HepG2 (cell line): ENCODE data around the gene USP2. TPM values are rescaled to one million over a fixed set of nuclear protein-coding genes. Genes with fewer than 3 reads are reported as not detected.

Source experiments
- EP300 ChIP-seq, 3 experiments: sonication (generic) in 1 of 3; formaldehyde crosslinking in 1 of 3; IDR thresholded peaks; 2 replicates each; pipeline versions ENCODE4 v1.5.1 to v1.6.1; 2011 to 2020; ENCODE audit warnings: low read depth in 2 of 3, low read length in 2 of 3, borderline replicate concordance in 1 of 3, improper control_type of control experiment in 1 of 3, mild to moderate bottlenecking in 1 of 3, missing genetic modification reagents in 1 of 3, moderate library complexity in 1 of 3
- HDAC1 ChIP-seq: sonication (generic); formaldehyde crosslinking; IDR thresholded peaks from 2 replicates; pipeline ENCODE4 v1.5.1; 2020; ENCODE audit warnings: mild to moderate bottlenecking, missing genetic modification reagents
- HES4 ChIP-seq: sonication (generic); formaldehyde crosslinking; IDR thresholded peaks from 2 replicates; pipeline ENCODE4 v1.9.0; 2021; ENCODE audit warnings: mild to moderate bottlenecking, missing genetic modification reagents, borderline replicate concordance
- MIER2 ChIP-seq: IDR thresholded peaks from 2 replicates; pipeline ENCODE4 v1.6.1; 2016; ENCODE audit warnings: missing biosample characterization, missing genetic modification reagents
- PITX1 ChIP-seq: sonication (generic); formaldehyde crosslinking; IDR thresholded peaks from 2 replicates; pipeline ENCODE4 v1.5.1; 2020; ENCODE audit warnings: mild to moderate bottlenecking, missing genetic modification reagents
- RFX5 ChIP-seq: IDR thresholded peaks from 2 replicates; pipeline ENCODE4 v1.6.1; 2011; ENCODE audit warnings: low read depth, low read length, improper control_type of control experiment
- SALL2 ChIP-seq: sonication (generic); formaldehyde crosslinking; IDR thresholded peaks from 2 replicates; pipeline ENCODE4 v1.8.1; 2023; ENCODE audit warnings: mild to moderate bottlenecking, missing genetic modification reagents, inconsistent platforms
- SOX6 ChIP-seq, 2 experiments: fragments of 450-650 bp in 1 of 2; sonication (generic) in 1 of 2; formaldehyde crosslinking in 1 of 2; IDR thresholded peaks; 2 replicates each; pipeline versions ENCODE4 v1.4.0 to v1.6.1; 2017 to 2020; ENCODE audit warnings: antibody characterized with exemption in 1 of 2, mild to moderate bottlenecking in 1 of 2, missing genetic modification reagents in 1 of 2
- ZBTB38 ChIP-seq: sonication (generic); formaldehyde crosslinking; IDR thresholded peaks from 2 replicates; pipeline ENCODE4 v1.5.1; 2020; ENCODE audit warnings: mild to moderate bottlenecking, missing genetic modification reagents
- ZNF207 ChIP-seq: fragments of 450-650 bp; IDR thresholded peaks from 2 replicates; pipeline ENCODE4 v1.6.1; 2016; ENCODE audit warnings: antibody characterized with exemption, borderline replicate concordance
- ZNF354B ChIP-seq: sonication (generic); formaldehyde crosslinking; IDR thresholded peaks from 2 replicates; pipeline ENCODE4 v1.8.0; 2022; ENCODE audit warnings: mild to moderate bottlenecking, missing genetic modification reagents
- ZNF839 ChIP-seq: sonication (generic); formaldehyde crosslinking; IDR thresholded peaks from 2 replicates; pipeline ENCODE4 v1.4.0; 2020; ENCODE audit warnings: missing genetic modification reagents, mild to moderate bottlenecking, borderline replicate concordance
- ZSCAN21 ChIP-seq: sonication (generic); formaldehyde crosslinking; IDR thresholded peaks from 2 replicates; pipeline ENCODE4 v1.8.0; 2022; ENCODE audit warnings: mild to moderate bottlenecking, missing genetic modification reagents, moderate library complexity, borderline replicate concordance
- polyA plus RNA-seq, 8 experiments: library from polyadenylated mRNA; depleted of rRNA in 3 of 8; stranded (reverse) in 7 of 8; unstranded in 1 of 8; fragments of >200 nt; fragmentation: Illumina TruSeq in 4 of 8; extraction: Trizol in 4 of 8; gene quantifications; 2 replicates each; pipeline versions ENCODE4 v1.2.1 to v1.2.3, GENCODE V29; 2011 to 2016; ENCODE audit warnings: low read depth in 4 of 8, missing spikeins in 1 of 8, mixed read lengths in 1 of 8; ENCODE audit not compliant: insufficient read depth in 1 of 8
- total RNA-seq, 5 experiments: library from RNA; depleted of rRNA; stranded (reverse); fragments of >200 nt; fragmentation: Illumina TruSeq; extraction: Trizol; gene quantifications; 2 replicates each; pipeline ENCODE4 v1.2.3, GENCODE V29; 2016; ENCODE audit warnings: low read depth in 1 of 5
- TF ChIP-seq, protein P1 (sequence below): sonication (generic); formaldehyde crosslinking; IDR thresholded peaks from 2 replicates; pipeline ENCODE4 v1.5.1; 2020; ENCODE audit warnings: mild to moderate bottlenecking, missing genetic modification reagents, borderline replicate concordance
- TF ChIP-seq, protein P2 (sequence below): sonication (generic); formaldehyde crosslinking; IDR thresholded peaks from 2 replicates; pipeline ENCODE4 v1.5.1; 2020; ENCODE audit warnings: mild to moderate bottlenecking, missing genetic modification reagents
- TF ChIP-seq, protein P3 (sequence below): sonication (generic); formaldehyde crosslinking; IDR thresholded peaks from 2 replicates; pipeline ENCODE4 v1.5.1; 2020; ENCODE audit warnings: mild to moderate bottlenecking, moderate library complexity, missing genetic modification reagents
- TF ChIP-seq, protein P4 (sequence below): sonication (generic); formaldehyde crosslinking; IDR thresholded peaks from 2 replicates; pipeline ENCODE4 v1.5.1; 2020; ENCODE audit warnings: mild to moderate bottlenecking, missing genetic modification reagents, moderate library complexity

Gene USP2
- total and polyA plus RNA-seq, 2 of the 13 experiments (the other 11 are each of a cell fraction or from before 2014, with no cell fraction given): 2.5 to 6.0 TPM

DNA sequence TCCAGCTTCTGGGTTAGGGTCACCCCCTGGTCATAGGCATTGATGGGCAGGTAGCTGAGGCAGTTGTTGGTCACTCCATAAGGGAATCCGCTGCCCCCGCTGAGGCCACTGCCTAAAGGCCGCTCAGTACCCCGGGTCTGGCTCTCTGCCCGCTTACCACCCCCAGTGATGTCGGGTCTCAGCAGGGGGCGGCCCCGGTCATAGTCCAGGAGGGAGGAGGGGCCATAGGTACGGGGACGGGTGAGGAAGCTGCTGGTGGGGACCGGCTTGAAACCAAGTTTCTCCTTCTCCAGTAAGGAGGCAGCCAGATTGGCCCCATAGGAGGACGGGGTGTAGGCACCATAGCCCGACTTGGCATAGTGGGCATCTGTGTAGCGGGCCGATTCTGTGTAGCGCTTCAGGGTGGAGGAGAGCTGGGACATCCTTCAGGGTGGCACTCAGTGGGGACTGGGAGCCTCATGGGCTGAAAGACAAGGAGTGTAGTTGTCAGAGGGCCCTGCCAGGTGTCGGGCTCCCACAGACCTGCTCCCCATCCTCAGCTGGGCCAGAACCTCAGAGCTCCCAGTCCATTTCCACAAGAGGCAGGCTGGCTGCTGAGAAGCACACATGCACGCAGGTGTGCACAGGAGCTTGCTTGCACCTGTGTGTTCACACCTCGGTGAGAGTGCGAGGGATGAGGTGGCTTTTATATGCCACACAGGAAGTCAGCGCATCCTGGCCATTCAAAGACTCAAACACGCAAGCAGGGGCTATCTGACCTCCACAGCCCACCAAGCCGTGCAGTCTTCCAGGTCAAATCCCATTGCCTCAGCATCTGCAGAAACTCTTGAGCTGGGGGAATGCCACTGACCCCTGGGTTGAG, 8.2 kb downstream of the USP2 start (continued):
- TF ChIP-seq, protein P1, sequence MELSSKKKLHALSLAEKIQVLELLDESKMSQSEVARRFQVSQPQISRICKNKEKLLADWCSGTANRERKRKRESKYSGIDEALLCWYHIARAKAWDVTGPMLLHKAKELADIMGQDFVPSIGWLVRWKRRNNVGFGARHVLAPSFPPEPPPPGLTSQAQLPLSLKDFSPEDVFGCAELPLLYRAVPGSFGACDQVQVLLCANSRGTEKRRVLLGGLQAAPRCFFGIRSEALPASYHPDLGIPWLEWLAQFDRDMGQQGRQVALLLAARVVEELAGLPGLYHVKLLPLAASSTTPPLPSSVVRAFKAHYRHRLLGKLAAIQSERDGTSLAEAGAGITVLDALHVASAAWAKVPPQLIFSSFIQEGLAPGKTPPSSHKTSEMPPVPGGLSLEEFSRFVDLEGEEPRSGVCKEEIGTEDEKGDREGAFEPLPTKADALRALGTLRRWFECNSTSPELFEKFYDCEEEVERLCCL (CRISPR knock-in tag): no peak
- TF ChIP-seq ZNF354B (no peak), ZBTB38 (CRISPR knock-in tag) (0 out of 2 replicates have a peak, but pooled peaks have one; percentile 21), ZSCAN21 (CRISPR knock-in tag) (no peak), SALL2 (no peak), EP300 (IDR thresholded peaks at IDR 0.05; ENCODE audit: low read depth in 2 of 2, low read length in 2 of 2) (0 out of 4 replicates have a peak, but pooled peaks of 1 of the 2 experiments have one; percentile 6), EP300 (CRISPR knock-in tag; IDR thresholded peaks at IDR 0.05; ENCODE audit: borderline replicate concordance) (no peak), ZNF839 (CRISPR knock-in tag) (no peak), HES4 (CRISPR knock-in tag) (no peak), RFX5 (no peak), HDAC1 (no peak), SOX6 (IDR thresholded peaks at IDR 0.05) (no peak), SOX6 (CRISPR knock-in tag; IDR thresholded peaks at IDR 0.05) (no peak), MIER2 (CRISPR knock-in tag) (no peak), ZNF207 (no peak), PITX1 (CRISPR knock-in tag) (peak; percentile 14; the same call in 1 of the 2 replicates)
- TF ChIP-seq, protein P2, sequence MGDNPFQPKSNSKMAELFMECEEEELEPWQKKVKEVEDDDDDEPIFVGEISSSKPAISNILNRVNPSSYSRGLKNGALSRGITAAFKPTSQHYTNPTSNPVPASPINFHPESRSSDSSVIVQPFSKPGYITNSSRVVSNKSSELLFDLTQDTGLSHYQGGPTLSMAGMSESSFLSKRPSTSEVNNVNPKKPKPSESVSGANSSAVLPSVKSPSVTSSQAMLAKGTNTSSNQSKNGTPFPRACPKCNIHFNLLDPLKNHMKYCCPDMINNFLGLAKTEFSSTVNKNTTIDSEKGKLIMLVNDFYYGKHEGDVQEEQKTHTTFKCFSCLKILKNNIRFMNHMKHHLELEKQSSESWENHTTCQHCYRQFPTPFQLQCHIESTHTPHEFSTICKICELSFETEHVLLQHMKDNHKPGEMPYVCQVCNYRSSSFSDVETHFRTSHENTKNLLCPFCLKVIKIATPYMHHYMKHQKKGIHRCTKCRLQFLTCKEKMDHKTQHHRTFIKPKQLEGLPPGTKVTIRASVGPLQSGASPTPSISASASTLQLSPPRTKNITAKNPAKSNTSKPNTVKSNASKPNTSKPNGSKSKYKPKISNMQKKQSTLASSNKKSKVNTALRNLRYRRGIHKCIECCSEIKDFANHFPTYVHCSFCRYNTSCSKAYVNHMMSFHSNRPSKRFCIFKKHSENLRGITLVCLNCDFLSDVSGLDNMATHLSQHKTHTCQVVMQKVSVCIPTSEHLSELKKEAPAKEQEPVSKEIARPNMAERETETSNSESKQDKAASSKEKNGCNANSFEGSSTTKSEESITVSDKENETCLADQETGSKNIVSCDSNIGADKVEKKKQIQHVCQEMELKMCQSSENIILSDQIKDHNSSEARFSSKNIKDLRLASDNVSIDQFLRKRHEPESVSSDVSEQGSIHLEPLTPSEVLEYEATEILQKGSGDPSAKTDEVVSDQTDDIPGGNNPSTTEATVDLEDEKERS (CRISPR knock-in tag): no peak
- TF ChIP-seq, protein P3, sequence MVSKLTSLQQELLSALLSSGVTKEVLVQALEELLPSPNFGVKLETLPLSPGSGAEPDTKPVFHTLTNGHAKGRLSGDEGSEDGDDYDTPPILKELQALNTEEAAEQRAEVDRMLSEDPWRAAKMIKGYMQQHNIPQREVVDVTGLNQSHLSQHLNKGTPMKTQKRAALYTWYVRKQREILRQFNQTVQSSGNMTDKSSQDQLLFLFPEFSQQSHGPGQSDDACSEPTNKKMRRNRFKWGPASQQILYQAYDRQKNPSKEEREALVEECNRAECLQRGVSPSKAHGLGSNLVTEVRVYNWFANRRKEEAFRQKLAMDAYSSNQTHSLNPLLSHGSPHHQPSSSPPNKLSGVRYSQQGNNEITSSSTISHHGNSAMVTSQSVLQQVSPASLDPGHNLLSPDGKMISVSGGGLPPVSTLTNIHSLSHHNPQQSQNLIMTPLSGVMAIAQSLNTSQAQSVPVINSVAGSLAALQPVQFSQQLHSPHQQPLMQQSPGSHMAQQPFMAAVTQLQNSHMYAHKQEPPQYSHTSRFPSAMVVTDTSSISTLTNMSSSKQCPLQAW (CRISPR knock-in tag): 0 out of 2 replicates have a peak, but pooled peaks have one; percentile 4
- TF ChIP-seq, protein P4, sequence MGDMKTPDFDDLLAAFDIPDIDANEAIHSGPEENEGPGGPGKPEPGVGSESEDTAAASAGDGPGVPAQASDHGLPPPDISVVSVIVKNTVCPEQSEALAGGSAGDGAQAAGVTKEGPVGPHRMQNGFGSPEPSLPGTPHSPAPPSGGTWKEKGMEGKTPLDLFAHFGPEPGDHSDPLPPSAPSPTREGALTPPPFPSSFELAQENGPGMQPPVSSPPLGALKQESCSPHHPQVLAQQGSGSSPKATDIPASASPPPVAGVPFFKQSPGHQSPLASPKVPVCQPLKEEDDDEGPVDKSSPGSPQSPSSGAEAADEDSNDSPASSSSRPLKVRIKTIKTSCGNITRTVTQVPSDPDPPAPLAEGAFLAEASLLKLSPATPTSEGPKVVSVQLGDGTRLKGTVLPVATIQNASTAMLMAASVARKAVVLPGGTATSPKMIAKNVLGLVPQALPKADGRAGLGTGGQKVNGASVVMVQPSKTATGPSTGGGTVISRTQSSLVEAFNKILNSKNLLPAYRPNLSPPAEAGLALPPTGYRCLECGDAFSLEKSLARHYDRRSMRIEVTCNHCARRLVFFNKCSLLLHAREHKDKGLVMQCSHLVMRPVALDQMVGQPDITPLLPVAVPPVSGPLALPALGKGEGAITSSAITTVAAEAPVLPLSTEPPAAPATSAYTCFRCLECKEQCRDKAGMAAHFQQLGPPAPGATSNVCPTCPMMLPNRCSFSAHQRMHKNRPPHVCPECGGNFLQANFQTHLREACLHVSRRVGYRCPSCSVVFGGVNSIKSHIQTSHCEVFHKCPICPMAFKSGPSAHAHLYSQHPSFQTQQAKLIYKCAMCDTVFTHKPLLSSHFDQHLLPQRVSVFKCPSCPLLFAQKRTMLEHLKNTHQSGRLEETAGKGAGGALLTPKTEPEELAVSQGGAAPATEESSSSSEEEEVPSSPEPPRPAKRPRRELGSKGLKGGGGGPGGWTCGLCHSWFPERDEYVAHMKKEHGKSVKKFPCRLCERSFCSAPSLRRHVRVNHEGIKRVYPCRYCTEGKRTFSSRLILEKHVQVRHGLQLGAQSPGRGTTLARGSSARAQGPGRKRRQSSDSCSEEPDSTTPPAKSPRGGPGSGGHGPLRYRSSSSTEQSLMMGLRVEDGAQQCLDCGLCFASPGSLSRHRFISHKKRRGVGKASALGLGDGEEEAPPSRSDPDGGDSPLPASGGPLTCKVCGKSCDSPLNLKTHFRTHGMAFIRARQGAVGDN (CRISPR knock-in tag): peak; percentile 54
